ENCODE results near the gene VMAC. TPM values are rescaled to one million over a fixed set of nuclear protein-coding genes. Genes with fewer than 3 reads are reported as not detected.
A peak's percentile ranks its signal among the peaks of the same experiment; 100 is the strongest.

Gene VMAC
- total RNA-seq, 1 donor from 2014 or later: 7.5 TPM

DNA sequence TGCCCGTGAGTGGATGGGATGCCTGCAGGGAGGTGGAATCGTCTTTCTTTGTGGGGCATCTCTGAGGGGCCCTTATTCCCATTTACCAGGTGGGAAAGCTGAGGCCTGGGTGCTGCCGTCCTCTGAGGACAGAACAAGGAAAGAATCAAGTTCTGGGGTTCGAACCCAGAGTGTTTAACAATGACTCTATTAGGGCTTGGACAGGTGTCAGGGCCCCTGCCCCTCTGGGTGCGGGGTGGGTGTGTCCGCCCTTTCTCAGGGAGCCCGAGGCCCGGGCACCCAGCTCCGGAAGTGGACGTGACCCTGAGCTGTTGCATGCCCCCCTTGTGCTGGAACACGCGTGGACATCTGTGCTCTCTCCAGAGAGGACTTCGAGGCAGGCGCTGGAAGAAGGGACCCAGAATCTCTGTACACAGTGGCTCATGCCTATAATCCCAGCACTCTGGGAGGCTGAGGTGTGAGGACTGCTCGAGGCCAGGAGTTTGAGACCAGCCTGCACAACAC is 11.8 kb upstream of the VMAC start:
- H3K4me3 Mint-ChIP-seq (ENCODE audit: unreplicated experiment): no peak overlapping the region
- peaks cover 3% of the 10 kb centered on the region for H3K27me3 Mint-ChIP-seq (ENCODE audit: unreplicated experiment)
- no peaks in the 10 kb centered on the region for H3K36me3 Mint-ChIP-seq (ENCODE audit: unreplicated experiment)
- TF ChIP-seq, protein P1, sequence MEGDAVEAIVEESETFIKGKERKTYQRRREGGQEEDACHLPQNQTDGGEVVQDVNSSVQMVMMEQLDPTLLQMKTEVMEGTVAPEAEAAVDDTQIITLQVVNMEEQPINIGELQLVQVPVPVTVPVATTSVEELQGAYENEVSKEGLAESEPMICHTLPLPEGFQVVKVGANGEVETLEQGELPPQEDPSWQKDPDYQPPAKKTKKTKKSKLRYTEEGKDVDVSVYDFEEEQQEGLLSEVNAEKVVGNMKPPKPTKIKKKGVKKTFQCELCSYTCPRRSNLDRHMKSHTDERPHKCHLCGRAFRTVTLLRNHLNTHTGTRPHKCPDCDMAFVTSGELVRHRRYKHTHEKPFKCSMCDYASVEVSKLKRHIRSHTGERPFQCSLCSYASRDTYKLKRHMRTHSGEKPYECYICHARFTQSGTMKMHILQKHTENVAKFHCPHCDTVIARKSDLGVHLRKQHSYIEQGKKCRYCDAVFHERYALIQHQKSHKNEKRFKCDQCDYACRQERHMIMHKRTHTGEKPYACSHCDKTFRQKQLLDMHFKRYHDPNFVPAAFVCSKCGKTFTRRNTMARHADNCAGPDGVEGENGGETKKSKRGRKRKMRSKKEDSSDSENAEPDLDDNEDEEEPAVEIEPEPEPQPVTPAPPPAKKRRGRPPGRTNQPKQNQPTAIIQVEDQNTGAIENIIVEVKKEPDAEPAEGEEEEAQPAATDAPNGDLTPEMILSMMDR (IDR thresholded peaks at IDR 0.05; ENCODE audit: partially characterized antibody, unreplicated experiment): peak; percentile 18
- no peak overlapping the region for H3K27ac Mint-ChIP-seq (ENCODE audit: unreplicated experiment)
- no peak for DNase-seq
- H3K9me3 Mint-ChIP-seq (ENCODE audit: unreplicated experiment): peaks cover 1% of the 10 kb centered on the region
- peaks cover 2% of the 10 kb centered on the region for H3K4me1 Mint-ChIP-seq (ENCODE audit: low read depth, unreplicated experiment)

DNA sequence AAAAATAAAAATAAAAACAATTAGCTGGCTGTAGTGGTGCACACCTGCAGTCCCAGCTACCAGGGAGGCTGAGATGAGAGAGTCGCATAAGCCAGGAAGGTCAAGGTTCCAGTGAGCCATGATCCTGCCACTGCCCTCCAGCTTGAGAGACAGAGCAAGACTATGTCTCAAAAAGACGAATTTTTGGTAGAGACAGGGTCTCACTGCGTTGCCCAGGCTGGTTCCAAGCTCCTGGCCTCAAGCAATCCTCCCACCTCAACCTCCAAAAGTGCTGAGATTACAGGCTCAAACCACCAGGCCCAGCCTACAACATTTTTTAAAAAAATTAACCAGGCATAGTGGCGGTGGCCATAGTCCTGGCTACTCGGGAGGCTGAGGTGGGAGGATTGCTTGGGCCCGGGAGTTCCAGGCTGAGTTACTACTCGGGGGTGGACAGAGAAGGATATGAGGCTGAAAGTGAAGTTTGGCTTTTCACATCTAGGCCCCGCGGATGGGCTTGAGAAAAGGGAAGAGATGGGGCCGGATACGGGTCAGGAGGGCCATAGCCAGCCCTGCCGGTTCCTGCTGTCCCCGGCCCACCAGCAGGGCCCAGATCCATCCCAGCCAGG is 11.3 kb upstream of the VMAC start:
- Mint-ChIP-seq H3K27me3 (ENCODE audit: unreplicated experiment) (peaks cover 3% of the 10 kb centered on the region), H3K9me3 (ENCODE audit: unreplicated experiment) (peaks cover 1% of the 10 kb centered on the region), H3K27ac (ENCODE audit: unreplicated experiment) (no peak overlapping the region), H3K4me3 (ENCODE audit: unreplicated experiment) (no peak overlapping the region), H3K4me1 (ENCODE audit: low read depth, unreplicated experiment) (peaks cover 2% of the 10 kb centered on the region), H3K36me3 (ENCODE audit: unreplicated experiment) (no peaks in the 10 kb centered on the region)
- no peak for DNase-seq
- TF ChIP-seq, protein P1 (IDR thresholded peaks at IDR 0.05; ENCODE audit: partially characterized antibody, unreplicated experiment): no peak

DNA sequence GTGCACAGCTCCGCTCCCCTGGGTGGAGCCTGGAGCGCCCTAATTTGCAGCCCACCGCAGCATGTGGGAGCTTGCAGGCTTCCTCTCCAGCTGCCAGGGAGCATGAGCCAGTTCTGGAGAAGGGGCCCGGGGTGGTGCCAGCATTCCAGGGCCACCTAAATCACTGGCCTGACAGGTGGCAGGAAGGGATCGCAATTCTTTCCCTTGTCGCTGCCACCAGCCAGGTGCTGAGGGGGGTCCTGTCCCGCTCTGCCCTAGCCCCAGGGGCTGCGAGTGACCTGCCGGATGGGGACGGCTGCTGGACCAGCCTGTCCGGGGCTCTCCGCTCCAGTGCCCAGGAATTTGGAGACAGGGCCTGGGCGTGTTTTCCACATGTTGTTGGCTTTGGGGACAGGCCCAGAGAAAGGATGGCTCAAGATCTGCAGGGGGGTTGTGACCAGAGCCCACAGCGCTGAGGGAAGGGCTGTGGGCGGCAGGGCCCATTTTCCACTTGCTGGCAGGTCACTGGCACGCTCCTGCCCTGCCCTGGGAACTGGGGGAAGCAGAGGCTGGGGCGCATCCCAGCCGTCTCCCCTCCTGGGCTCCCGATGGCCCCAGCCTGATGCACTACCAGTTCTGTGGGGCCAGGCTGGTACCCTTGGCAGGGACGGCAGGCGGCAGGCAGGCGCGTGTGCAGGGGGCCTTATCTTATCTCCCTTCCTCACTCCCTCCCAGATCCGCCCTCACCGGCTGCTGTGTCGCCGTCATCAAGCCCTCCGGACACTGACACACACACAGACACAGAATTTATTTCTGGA is 10.6 kb upstream of the VMAC start:
- H3K27ac Mint-ChIP-seq (ENCODE audit: unreplicated experiment): no peak overlapping the region
- H3K36me3 Mint-ChIP-seq (ENCODE audit: unreplicated experiment): no peaks in the 10 kb centered on the region
- TF ChIP-seq, protein P1 (IDR thresholded peaks at IDR 0.05; ENCODE audit: partially characterized antibody, unreplicated experiment): no peak
- peaks cover 3% of the 10 kb centered on the region for H3K27me3 Mint-ChIP-seq (ENCODE audit: unreplicated experiment)
- H3K9me3 Mint-ChIP-seq (ENCODE audit: unreplicated experiment): peaks cover 1% of the 10 kb centered on the region
- no peak overlapping the region for H3K4me3 Mint-ChIP-seq (ENCODE audit: unreplicated experiment)
- H3K4me1 Mint-ChIP-seq (ENCODE audit: low read depth, unreplicated experiment): peaks cover 2% of the 10 kb centered on the region
- no peak for DNase-seq

DNA sequence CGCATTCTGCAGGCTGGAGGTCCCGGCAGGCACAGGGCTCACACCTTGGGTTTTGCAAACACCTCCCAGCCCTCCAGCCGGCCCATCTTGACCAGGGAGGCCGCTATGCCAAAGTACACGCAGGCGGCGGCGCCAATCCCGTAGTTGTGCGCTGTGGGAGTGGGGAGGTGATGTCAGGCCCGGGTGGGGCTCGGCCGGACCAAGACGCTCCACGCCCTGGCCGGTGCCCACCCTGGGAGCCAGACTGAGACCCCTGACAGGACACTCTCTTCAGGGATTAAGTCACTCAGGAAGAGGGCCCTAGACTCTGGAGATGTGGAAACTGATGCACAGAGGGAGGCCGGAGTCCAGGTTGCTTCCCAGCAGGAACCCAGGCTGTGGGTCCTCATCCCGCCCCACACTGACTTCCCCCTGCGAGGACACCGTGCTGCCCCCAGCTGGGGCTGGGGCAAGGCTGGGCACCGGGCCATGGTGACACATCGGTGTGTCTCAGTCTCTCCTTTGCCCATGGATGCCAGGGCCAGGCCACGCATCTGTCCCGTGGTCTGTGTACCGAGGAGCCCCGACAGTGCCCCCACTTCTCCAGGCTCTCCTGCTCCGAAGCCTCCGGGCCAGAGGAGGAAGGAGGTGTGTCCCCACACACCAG is 9.8 kb upstream of the VMAC start:
- no peak for DNase-seq
- Mint-ChIP-seq H3K4me3 (ENCODE audit: unreplicated experiment) (no peak overlapping the region), H3K36me3 (ENCODE audit: unreplicated experiment) (no peaks in the 10 kb centered on the region), H3K4me1 (ENCODE audit: low read depth, unreplicated experiment) (peaks cover 2% of the 10 kb centered on the region), H3K9me3 (ENCODE audit: unreplicated experiment) (no peaks in the 10 kb centered on the region), H3K27ac (ENCODE audit: unreplicated experiment) (no peak overlapping the region), H3K27me3 (ENCODE audit: unreplicated experiment) (peaks cover 3% of the 10 kb centered on the region)
- TF ChIP-seq, protein P1 (IDR thresholded peaks at IDR 0.05; ENCODE audit: partially characterized antibody, unreplicated experiment): no peak

Data from glutamatergic neuron (in vitro differentiated cells).